Measurements from ENCODE around the gene NELFE. TPM values are rescaled to one million over a fixed set of nuclear protein-coding genes. Genes with fewer than 3 reads are reported as not detected.
"Not testable (repeated sequence)": the region's sequence is repeated elsewhere in the genome, so short reads cannot be mapped to it uniquely, and the experiment has no call there.

Gene NELFE
- total RNA-seq, 2 experiments from 2014 or later = 76.1 to 94.8 TPM

- TF ChIP-seq CTCF (conservative IDR thresholded peaks at IDR 0.05; ENCODE audit: low read length) (no peak), EZH2phosphoT487 (IDR thresholded peaks at IDR 0.05; ENCODE audit: borderline replicate concordance, low read depth, low read length) (no peak)
- intact Hi-C loops (cut with micrococcal nuclease; ENCODE audit: unreplicated experiment) = no loop called here
- Histone ChIP-seq H3K9me2 (ENCODE audit: insufficient read depth, low read length) (no peaks in the 10 kb centered on the region), H3K4me2 (ENCODE audit: low read length) (no peak overlapping the region), H3K27ac (ENCODE audit: low read depth, low read length, poor library complexity, severe bottlenecking) (no peak overlapping the region), H3K36me3 (ENCODE audit: insufficient read depth, low read length) (no peaks in the 10 kb centered on the region), H3K79me2 (ENCODE audit: insufficient read depth, low read depth, low read length) (no peaks in the 10 kb centered on the region), H3K4me3 (ENCODE audit: low read depth, low read length, poor library complexity, severe bottlenecking) (no peak overlapping the region), H2AFZ (ENCODE audit: low read length) (no peak overlapping the region), H3K9me3 (ENCODE audit: low read length) (no peaks in the 10 kb centered on the region), H4K20me1 (ENCODE audit: insufficient read depth, low read length) (no peaks in the 10 kb centered on the region), H3K4me1 (ENCODE audit: insufficient read depth, low read length, poor library complexity, severe bottlenecking) (no peaks in the 10 kb centered on the region)
- no peak for DNase-seq (ENCODE audit: low spot score)
- BruUV-seq (replicated peaks) = no TSS peak
- CTCF ChIA-PET (ENCODE audit: unreplicated experiment) = no interaction called here
- POLR2A ChIA-PET = interaction anchor here (0.9 kb wide), 1 partner anchor 15 kb away, joined by 4 read pairs; no protein-coding TSS in a partner anchor
These were observed 20.6 kb upstream of the NELFE start for GRCh38 chr6:31979238-31979898.

GRCh38 chr6:31978831-31979230 is 20.1 kb upstream of the NELFE start:
- no peaks in the 10 kb centered on the region for H3K9me3 ChIP-seq (ENCODE audit: low read length)
- no peak overlapping the region for H3K4me3 ChIP-seq (ENCODE audit: low read depth, low read length, poor library complexity, severe bottlenecking)
- no peak overlapping the region for H3K27ac ChIP-seq (ENCODE audit: low read depth, low read length, poor library complexity, severe bottlenecking)
- intact Hi-C loops (cut with micrococcal nuclease; ENCODE audit: unreplicated experiment) = no loop called here
- ChIA-PET CTCF (ENCODE audit: unreplicated experiment) (no interaction called here), POLR2A (no interaction called here)
- no peak for DNase-seq (ENCODE audit: low spot score)
- no peaks in the 10 kb centered on the region; the same call in 1 of the 2 replicates for H3K36me3 ChIP-seq (ENCODE audit: insufficient read depth, low read length)
- H3K79me2 ChIP-seq (ENCODE audit: insufficient read depth, low read depth, low read length) = no peaks in the 10 kb centered on the region
- H3K4me2 ChIP-seq (ENCODE audit: low read length) = no peak overlapping the region
- no peak for TF ChIP-seq CTCF (conservative IDR thresholded peaks at IDR 0.05; ENCODE audit: low read length)
- TF ChIP-seq EZH2phosphoT487 (IDR thresholded peaks at IDR 0.05; ENCODE audit: borderline replicate concordance, low read depth, low read length) = no peak
- H2AFZ ChIP-seq (ENCODE audit: low read length) = no peak overlapping the region
- no TSS peak for BruUV-seq (replicated peaks)
- no peaks in the 10 kb centered on the region for H4K20me1 ChIP-seq (ENCODE audit: insufficient read depth, low read length)
- H3K4me1 ChIP-seq (ENCODE audit: insufficient read depth, low read length, poor library complexity, severe bottlenecking) = no peaks in the 10 kb centered on the region
- no peaks in the 10 kb centered on the region for H3K9me2 ChIP-seq (ENCODE audit: insufficient read depth, low read length)

GRCh38 chr6:31977816-31978431 is 19.2 kb upstream of the NELFE start:
- CTCF ChIA-PET (ENCODE audit: unreplicated experiment) = no interaction called here
- Histone ChIP-seq H2AFZ (ENCODE audit: low read length) (no peak overlapping the region), H3K27ac (ENCODE audit: low read depth, low read length, poor library complexity, severe bottlenecking) (no peak overlapping the region), H3K79me2 (ENCODE audit: insufficient read depth, low read depth, low read length) (peaks cover 6% of the 10 kb centered on the region; the same call in 1 of the 2 replicates), H3K4me2 (ENCODE audit: low read length) (no peak overlapping the region), H3K4me3 (ENCODE audit: low read depth, low read length, poor library complexity, severe bottlenecking) (no peak overlapping the region), H4K20me1 (ENCODE audit: insufficient read depth, low read length) (no peaks in the 10 kb centered on the region), H3K4me1 (ENCODE audit: insufficient read depth, low read length, poor library complexity, severe bottlenecking) (peaks cover 7% of the 10 kb centered on the region), H3K9me2 (ENCODE audit: insufficient read depth, low read length) (no peaks in the 10 kb centered on the region), H3K36me3 (ENCODE audit: insufficient read depth, low read length) (no peaks in the 10 kb centered on the region; the same call in 1 of the 2 replicates), H3K9me3 (ENCODE audit: low read length) (no peaks in the 10 kb centered on the region)
- TF ChIP-seq CTCF (conservative IDR thresholded peaks at IDR 0.05; ENCODE audit: low read length) = no peak
- TF ChIP-seq EZH2phosphoT487 (IDR thresholded peaks at IDR 0.05; ENCODE audit: borderline replicate concordance, low read depth, low read length) = no peak
- POLR2A ChIA-PET = no interaction called here
- intact Hi-C loops (cut with micrococcal nuclease; ENCODE audit: unreplicated experiment) = no loop called here
- BruUV-seq (replicated peaks) = no TSS peak
- no peak for DNase-seq (ENCODE audit: low spot score)

- intact Hi-C loops (cut with micrococcal nuclease; ENCODE audit: unreplicated experiment); H3K4me2 ChIP-seq (ENCODE audit: low read length); H4K20me1 ChIP-seq (ENCODE audit: insufficient read depth, low read length); H3K4me3 ChIP-seq (ENCODE audit: low read depth, low read length, poor library complexity, severe bottlenecking); CTCF ChIA-PET (ENCODE audit: unreplicated experiment); DNase-seq (ENCODE audit: low spot score); POLR2A ChIA-PET; H3K36me3 ChIP-seq (ENCODE audit: insufficient read depth, low read length); H3K27ac ChIP-seq (ENCODE audit: low read depth, low read length, poor library complexity, severe bottlenecking); H2AFZ ChIP-seq (ENCODE audit: low read length); H3K9me2 ChIP-seq (ENCODE audit: insufficient read depth, low read length); BruUV-seq (replicated peaks); H3K9me3 ChIP-seq (ENCODE audit: low read length): not testable (repeated sequence)
- H3K79me2 ChIP-seq (ENCODE audit: insufficient read depth, low read depth, low read length) = peaks cover 16% of the 10 kb centered on the region; the same call in 1 of the 2 replicates
- H3K4me1 ChIP-seq (ENCODE audit: insufficient read depth, low read length, poor library complexity, severe bottlenecking) = peaks cover 16% of the 10 kb centered on the region
These were observed 17.3 kb upstream of the NELFE start for GRCh38 chr6:31976065-31976464.
